GM12872 (cell line): Measurements from ENCODE around the gene DYRK3.

Source experiments
- TF ChIP-seq, protein P1 (sequence below): IDR thresholded peaks from 3 replicates; pipeline ENCODE4 v1.5.1; 2011; ENCODE audit warnings: low read depth, mild to moderate bottlenecking, low read length, moderate library complexity; ENCODE audit not compliant: insufficient read depth

The DYRK3 gene

DNA sequence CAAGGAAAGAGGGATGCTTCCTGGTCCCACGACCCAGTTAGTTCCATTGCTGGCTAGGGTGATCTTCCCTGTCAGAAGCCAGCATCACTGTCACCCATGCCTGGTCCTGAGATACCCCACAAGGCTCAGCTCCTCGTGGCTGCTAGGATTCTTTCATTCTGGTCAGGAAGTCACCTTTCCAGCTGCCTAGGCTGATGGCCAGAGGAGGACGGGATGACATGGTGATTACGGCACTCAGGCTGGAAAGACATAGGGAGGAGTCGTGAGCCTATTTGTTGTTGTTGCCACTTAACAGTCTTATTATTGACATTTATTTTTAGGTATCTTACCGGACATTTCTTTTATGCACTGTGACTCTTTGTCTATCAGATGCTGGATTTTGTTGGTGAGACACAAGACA, 29.4 kb downstream of the DYRK3 start:
- TF ChIP-seq, protein P1, sequence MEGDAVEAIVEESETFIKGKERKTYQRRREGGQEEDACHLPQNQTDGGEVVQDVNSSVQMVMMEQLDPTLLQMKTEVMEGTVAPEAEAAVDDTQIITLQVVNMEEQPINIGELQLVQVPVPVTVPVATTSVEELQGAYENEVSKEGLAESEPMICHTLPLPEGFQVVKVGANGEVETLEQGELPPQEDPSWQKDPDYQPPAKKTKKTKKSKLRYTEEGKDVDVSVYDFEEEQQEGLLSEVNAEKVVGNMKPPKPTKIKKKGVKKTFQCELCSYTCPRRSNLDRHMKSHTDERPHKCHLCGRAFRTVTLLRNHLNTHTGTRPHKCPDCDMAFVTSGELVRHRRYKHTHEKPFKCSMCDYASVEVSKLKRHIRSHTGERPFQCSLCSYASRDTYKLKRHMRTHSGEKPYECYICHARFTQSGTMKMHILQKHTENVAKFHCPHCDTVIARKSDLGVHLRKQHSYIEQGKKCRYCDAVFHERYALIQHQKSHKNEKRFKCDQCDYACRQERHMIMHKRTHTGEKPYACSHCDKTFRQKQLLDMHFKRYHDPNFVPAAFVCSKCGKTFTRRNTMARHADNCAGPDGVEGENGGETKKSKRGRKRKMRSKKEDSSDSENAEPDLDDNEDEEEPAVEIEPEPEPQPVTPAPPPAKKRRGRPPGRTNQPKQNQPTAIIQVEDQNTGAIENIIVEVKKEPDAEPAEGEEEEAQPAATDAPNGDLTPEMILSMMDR, result no peak

GRCh38 chr1:206666031-206666561, 30.8 kb downstream of the DYRK3 start:
- TF ChIP-seq, protein P1, result no peak

DNA sequence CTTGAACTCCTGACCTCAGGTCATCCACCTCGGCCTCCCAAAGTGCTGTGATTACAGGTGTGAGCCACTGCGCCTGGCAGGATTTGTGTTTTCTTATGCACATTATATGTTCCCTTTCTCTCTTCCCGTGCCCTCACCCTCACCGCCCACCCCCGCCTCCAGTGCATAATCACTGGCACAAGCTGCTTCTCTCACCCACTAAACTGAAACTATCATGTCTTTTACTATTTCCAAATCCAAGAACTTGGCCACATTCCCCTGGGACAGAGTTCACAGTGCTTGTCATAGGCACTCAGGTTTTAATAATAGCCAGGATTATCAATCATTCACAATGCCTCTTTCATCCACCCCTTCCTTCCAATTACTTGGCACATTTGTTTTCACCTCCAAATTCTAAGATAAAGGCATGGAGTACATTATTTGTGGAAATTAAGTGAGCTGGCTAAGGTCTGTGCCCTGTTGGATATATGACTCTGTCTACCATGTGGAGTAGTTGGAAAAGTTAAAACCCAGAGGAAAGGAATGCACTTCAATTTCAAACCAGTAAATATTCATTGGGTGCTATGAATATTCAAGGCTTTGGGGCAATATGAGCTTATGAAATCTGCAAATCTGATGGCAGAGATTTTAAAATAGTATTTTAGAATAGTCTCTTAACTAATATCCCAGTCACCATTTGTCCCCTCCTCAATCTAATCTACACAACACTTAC, 31.8 kb downstream of the DYRK3 start:
- TF ChIP-seq, protein P1, result no peak

DNA sequence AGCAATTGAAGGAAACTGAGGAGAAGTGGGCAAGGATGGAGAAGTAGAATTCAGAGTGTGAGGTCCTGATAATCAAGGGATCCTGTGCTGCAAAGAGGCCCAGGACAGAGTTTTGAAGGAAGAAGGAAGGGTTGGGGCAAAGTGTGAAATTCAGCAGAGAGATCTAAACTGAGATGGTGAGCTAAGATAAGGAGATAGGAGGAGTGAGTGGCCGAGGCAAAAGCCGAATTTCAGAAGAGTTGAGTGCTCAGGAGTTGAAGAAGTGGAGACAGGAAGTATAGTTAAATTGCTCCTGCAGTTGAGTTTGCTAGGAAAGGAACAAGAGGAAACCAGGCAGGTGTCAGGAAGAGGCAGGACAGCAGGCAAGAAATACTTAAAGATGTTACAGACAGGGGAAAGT, 33.0 kb downstream of the DYRK3 start:
- TF ChIP-seq, protein P1, result no peak

DNA sequence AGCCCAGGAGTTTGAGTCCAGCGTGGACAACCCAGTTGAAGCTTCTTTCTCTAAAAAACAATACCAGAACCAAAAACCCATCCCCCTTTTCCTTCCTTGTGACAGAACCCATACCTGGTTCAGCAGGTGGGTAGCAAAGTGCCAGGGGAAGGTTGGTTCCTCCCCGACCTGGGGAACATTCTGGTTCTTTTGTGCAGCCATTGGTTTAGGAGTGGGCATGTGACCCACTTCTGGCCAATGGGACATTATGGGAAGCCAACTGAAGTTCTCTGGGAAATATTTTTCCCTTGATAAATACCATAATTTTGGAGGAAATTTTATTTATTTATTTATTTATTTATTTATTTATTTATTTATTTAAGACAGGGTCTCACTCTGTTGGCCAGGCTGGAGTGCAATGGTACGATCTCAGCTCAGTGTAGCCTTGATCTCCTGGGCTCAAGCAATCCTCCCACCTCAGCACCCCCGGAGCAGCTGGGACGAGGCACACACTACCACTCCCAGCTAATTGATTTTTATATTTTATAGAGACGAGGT, 33.6 kb downstream of the DYRK3 start:
- TF ChIP-seq, protein P1, result no peak

DNA sequence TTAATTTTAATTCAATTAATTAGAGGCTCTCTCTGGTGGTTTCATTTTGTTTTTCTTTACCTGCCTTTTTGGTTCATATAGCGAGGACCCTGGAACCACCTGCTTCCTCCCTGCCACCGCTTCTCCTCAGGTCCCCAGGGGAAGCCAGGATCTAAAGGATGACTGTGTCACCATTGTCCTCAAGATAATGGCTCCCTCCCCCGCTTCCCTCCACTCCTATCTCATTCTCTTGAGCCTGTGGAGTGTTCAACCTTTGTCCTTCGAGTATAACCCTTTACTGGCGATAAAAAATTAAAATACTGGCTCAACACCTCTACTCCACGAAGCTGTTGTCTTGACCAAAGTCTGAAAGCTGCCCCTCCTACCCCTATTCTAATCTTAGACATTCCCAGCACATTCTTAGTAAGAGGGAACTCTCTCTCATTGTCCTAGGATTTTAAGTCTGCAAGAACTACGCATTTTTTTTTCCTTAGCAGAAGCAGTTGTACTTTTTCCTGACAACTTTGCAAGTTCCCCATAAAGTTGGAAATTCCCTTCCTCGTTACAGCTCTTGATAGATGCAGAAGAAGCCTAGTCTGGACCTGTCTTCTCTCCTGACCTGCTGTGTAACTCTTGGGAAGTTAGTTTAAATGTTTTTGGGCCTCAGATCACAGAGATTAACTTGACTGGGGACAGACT, 36.8 kb downstream of the DYRK3 start:
- TF ChIP-seq, protein P1, result no peak
